IPS-NIHi7 (cell line): ENCODE measurements around the gene SRM.
A peak's percentile ranks its signal among the peaks of the same experiment; 100 is the strongest.
"Not testable (repeated sequence)": the region's sequence is repeated elsewhere in the genome, so short reads cannot be mapped to it uniquely, and the experiment has no call there.

Experiments
- DNase-seq: peaks from one replicate; pipeline ENCODE4 v3.0.0; 2012; ENCODE audit warnings: mixed read lengths; ENCODE audit errors: extremely low spot score

Gene SRM

DNA sequence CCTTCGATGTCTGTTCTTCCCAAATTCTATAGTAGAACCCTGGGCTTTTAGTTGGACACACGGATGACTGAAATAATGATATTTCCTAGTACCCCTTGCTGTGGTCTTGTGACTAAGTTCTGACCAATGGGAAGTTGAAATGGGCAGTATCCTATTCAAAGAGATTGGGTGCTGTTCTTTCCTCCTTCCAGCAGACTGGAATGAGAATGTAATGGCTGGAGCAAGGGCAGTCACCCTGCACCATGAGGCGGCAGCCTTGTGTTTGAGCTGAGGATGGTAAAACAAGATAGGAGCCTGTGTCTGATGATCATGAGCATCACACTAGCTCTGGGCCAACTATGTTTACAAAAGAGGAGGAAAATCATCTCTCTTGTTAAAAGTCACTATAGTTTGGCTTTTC is 5.1 kb upstream of the SRM start:
- no peak for DNase-seq

DNA sequence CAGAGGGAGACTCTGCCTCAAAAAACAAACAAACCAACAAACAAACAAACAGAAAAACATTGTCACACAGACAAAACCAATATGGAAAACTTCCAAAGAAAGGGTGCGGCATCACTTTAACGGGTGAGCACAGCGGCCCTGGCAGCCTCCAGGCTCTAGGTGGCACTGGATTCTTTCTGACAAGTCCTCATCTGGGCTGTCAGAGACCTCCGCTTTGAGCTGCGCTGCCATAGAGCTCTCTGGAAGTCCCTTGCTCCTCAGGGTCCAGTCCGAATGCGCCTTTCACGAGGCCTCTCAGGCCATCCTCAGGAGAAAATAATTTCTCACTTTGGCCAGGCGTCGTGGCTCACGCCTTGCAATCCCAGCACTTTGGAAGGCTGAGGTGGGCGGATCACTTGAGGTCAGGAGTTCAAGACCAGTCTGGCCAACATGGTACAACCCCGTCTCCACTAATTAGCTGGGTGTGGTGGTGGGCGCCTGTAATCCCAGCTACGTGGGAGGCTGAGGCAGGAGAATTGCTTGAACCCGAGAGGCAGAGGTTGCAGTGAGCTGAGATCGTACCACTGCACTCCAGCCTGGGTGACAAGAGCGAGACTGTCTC is 4.2 kb upstream of the SRM start:
- DNase-seq = peak; percentile 53

DNA sequence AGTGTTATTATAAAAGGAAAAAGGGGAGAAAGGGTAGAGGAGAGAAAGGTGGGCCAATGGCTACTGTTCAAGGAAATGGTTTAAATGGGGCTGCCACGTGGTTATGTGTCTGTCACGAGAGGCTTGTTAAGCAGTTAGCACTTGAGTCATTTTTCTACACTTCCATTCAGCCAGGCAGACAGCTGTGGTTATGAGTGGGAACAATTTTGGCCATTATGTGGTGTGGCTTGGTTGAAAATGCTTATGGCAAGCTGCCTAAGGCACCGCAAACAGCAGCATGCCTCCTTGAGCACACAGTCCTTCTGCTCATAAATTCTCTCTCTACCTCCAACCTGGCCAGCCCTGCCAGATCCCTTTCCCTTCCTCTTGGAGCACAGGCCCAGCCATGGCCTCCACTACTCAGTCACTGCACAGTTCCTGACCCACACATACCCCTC is 3.2 kb upstream of the SRM start:
- DNase-seq = no peak

DNA sequence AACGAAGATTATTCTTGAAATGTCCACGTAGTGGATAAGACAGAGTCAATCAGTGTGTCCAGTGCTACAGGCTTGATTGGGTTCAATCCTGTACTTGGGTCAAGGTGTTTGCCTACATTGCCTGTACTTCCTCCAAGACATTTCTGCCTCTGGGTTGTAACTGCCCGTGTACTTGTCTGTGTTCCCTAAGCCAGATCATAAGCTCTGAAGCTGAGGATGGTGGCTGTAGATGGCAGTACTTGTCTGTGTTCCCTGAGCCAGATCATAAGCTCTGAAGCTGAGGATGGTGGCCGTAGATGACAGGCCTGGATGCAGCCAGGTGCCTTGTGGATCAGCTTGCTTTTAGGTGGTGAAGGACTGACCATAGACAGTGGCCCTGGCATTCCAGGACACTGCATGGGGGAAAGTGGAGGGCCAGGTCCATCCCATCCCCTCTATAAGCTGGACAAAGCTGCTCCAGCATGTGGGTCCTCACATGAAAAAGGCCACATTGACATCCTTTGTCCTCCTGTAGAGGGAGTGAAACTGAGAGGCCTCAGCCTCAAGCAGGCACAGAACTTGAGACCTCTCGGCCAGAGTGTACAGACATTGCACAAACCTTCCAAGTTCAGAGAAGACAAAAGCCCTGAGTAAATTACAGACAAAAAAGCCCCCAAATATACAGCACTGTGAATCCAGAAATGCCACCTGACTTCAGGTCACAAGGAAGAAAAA is 2.0 kb upstream of the SRM start:
- DNase-seq = no peak

DNA sequence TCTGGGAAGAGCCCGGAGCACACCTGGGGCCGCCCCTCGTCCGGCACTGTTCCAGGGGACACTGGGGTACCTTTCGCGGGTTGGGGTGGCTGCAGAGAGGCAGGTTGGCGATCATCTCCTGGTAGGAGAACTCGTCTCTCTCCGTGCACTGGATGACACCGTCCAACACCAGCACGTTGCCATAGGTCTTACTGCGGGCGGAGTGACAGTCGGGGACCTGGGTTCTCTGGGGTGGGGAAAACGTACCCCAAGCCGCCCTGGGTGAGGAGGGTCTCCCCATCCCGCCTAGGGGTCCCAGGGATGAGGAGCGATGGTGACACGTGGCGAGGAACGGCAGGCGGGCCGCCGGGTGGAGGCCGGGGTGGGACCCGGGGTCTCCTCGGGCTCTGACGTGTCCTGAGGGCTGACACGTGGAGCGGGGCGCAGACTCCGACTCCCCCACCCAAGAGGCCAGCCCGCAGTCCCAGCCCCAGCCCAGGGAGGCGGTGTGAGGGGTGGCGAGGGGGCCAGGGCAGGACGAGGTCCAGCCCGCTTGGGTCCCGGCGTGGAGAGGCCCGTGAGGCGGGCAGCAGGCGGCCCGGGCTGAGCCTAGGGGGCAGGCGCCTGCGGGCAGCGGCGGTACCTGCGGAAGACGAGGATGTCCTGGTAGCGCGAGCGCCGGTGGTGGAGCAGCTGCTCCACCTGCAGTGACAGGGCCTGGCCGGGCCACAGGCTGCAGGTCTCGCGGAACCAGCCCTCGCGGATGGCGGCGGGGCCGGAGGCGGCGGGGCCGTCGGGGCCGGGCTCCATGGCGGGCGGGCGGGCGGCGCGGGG is 457 bp downstream of the SRM start:
- DNase-seq = no peak

DNA sequence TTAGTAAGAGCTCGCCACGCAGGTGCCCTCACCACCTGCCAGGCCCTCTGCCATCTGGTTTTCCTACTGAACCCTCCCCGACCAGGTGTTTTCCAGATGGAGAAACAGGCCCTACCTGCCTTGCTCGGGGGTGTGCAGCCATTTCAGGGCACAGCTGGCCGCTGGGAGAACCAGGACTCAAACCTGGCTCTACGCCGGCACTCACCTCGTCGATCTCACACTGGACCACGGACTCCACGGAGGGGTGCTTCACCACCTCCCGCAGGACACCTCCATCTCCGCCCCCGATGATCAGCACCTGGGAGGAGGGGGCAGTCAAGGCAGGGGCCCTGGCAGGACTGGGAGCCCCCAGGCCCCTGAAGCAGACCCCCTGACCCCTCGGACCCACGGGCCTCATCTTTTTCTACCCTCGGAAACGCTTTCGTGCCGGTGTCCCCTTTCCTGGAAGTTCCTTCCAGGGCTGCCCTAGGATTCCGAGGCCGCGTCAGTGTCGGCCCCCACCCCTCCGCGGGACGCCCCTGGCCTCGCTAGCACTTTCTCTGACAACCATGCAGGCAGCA is 1.1 kb downstream of the SRM start:
- no peak for DNase-seq

DNA sequence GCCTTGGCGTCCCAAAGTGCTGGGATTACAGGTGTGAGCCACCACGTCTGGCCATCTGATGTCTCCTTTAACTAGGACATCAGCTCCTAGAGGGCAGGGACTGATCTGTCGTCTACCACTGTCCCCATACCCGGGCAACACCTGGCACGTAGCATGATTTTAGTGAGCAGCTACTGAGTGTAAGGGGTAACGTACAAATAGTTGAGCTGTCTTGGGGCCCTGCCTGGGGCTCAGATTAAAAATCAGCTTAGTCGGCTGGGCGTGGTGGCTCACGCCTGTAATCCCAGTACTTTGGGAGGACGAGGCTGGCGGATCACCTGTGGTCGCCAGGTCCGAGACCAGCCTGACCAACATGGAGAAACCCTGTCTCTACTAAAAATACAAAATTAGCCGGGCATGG is 1.8 kb downstream of the SRM start:
- DNase-seq = no peak

DNA sequence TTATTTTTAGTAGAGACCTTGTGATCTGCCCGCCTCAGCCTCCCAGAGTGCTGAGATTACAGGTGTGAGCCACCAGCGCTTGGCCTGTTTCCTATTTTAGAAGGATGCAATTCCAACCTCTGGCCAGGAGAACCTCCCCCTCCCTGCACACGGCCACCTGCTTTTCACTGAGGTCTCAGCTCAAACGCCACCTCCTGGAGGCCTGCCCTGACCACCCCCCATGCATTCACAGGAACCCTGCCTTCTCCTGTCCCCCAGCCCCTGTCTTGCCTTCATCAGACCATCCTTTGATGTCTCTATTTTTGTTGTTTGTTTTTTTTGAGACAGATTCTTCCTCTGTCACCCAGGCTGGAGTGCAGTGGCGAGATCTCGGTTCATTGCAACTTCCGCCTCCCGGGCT is 2.3 kb downstream of the SRM start:
- DNase-seq = no peak

DNA sequence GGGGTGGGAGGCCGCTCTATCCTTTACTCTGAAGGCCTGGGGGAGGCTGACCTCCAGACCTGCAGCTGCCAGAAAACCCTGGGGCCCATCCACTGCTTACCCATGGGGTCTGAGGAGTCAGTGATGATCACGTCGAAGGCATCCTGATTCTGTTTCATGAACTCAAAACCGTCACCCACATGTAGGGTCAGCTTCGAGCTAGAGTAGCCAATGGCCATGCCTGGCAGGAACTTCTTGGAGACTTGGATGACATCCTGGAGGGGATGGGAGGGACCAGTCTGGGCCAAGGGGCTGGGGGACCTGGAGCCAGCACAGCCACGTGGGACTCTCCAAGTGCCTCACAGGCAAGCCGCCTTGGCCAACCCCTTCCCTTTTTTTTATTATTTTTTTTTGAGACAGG is 3.3 kb downstream of the SRM start:
- peak; percentile 3 for DNase-seq

DNA sequence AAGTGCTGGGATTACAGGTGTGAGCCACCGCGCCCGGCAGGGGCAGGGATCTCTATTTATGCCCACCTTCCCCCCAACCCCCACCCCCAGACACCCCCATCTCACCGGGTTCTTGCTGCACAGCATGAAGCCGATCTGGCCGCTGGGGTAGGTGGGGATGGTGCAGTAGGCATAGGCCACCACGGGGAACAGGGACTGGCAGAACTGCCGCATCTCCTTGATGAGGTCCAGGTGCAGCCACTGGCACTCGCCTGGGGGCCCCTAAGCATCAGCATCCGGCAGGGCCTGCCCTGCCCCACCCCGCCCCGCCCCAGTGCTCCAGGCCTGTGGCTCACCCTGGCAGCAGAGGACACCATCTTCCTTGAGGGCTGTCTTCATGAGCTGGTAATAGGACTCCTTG is 4.1 kb downstream of the SRM start:
- peak; percentile 2 for DNase-seq

DNA sequence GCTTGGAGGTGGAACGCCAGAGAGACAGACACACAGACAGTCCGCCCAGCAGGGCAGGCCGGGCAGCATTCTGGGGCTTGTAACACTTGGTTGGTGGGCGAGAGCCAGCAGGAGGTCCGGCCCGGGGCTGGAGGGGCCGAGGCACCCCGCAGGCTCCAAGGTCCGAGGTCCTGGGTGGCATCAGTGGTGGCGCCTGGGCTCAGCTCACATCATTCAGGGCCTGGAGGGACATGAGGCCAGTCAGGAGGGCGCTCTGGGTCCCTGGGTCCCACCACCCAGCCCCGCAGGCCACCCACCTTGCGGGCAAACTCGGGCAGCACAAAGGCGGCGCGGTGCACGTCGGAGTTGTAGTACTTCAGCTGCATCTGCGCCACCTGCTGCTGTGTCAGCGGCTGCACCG is 5.2 kb downstream of the SRM start:
- no peak for DNase-seq

DNA sequence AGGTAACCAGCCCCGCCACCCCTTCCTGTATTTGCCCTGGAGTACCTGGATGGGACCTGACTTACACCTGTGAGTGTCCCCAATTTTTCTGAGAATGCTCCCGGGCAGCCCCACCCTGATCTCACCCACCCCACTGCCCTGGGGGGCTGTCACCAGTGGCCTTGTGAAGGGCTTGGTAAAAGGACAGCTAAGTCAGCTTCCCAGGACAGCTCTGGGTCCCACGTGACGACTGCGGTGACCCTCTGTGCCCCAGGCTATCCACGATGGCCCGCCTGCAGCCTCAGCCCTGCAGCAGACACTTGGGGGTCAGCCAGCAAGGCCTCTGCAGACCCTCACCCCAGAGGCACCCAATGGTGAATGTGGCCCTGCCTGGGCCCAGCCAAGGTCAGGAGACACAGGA is 5.6 kb downstream of the SRM start:
- no peak for DNase-seq

DNA sequence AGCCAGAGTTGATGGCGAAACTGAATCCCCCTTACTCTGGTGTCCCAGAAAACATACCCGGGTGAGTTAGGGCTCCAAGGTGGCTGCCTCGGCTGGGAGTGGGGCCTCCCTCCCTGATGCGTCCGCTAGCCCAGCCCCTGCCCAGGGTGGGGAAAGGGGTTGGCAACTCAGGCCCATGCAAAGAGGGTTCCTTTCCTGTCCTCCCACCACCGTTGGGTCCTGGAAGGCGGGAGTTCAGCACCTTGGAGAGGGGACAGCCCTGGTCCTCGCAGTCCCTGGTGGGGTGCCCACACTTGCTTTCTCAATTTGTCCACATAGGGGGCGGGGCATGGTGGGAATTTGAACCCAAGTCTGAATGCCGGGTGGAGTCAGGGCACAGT is 6.1 kb downstream of the SRM start:
- DNase-seq = peak; percentile 79

DNA sequence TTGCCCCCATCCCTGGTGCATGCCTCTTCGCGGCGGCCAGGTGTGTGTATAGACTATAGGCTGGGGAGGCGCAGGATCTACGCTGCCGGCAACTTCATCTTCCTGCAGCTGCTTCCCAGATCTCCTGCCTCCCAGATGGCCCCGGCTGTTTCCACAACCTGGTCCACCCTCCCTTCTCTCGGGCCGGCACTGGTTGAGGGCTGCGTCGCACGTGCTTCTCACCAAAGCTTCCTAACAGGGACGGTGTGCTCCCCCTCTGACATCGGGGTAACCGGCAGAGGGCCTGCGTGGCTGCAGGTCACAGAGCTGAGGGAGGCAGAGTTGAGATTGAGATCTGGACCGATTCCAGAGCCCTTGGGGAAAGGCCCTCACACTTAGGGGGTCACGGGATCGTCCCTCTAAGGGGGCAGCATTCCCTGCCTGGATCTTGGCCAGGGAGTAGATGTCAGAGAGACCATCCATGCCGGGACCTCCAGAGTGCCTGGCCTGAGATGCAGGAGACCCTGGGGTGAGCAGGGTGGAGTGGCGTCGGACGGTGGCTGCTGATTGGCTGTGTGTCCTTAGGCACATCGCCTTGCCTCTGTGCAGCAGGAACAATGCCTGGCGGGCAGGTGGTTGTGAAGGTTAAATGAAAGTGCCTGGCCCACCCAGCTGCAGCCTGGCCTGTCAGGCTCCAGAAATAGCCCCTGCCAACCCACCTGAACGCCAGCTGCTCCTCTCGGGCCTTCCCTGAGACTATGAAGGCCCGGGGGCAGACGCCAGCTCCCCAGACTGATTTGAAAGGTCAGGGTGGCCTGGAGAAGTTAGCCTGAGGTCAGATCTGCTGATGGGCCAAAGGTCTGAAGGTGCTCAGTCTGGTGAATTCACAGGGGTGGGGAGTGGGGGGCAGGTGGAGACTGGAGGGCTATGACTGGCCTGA is 6.7 kb downstream of the SRM start:
- DNase-seq = no peak

DNA sequence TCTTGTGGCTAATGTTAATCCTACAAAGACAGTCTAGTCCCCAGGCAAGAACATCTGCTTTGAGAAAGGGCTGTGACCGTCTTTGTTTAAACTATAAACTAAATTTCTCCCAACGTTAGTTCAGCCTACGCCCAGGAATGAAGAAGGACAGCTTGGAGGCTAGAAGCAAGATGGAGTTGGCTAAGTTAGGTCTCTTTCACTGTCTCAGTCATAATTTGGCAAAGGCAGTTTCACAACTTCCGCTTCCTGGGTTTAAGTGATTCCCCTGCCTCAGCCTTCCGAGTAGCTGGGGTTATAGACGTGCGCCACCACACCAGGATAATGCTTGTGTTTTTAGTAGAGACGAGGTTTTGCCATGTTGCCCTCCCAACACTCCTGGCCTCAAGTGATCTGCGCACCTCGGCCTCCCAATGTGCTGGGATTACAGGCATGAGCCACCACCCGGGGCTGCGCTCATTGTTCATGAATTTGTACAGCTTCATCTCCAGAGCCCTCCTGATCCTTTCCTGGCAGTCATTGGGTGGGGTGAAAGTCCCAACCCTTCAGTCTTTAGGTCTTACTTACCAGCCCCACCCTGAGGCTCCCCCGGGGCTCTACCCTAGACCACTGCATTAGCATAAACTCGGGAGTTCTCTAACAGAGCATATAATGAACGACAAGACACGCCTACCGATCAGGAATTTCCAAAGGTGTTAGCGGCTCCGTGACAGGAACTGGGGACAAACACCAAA is 7.9 kb downstream of the SRM start:
- DNase-seq = no peak

DNA sequence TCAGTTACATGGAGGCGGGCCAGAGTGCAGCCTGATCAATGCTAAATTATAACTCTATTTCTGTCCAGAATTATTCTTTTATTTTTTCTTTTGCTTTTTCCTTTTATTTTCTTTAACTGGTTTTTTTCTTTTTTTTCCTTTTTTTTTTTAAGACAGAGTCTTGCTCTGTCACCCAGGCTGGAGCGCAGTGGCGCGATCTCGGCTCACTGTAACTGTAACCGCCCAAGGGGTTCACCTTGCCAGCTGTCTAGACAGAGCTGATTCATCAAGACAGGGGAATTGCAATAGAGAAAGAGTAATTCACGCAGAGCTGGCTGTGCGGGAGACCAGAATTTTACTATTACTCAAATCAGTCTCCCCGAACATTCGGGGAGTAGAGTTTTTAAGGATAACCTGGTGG is 8.7 kb downstream of the SRM start:
- DNase-seq = not testable (repeated sequence)

DNA sequence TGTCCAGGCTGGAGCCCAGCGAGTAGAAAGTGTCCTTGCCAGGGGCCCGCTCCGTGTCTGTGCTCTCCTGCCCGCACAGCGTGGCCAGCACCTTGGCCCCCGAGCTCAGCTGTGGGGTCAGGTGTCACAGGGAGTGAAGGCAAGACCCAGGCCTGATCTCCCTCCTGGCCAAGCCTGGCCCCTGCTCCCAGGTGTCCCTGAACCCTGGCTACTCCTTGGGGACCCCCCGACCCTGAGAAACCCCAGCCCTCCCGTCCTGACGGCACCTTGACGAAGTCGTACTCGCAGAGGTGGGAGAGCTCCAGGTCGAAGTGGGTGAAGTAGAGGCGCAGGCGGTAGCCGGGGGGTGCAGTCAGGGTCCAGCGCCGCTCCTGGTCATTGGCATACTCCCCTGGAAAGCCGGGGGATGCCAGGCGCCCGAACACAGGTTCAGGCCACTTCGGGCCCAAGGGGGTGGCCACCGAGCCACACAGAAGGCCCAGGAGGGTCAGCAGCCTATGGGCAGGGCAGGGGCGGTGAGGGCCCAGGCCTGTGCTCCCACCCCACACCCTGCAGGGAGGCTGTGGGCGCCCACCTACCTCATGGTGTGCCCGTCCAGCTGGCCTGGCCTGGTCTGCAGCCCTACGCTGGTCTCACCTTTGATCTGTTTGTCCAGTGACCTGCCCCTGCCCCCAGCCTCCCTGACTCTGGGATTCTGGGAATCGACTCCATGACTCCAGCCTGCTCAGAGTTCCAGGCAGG is 13.0 kb downstream of the SRM start, which contains the start of gene MASP2:
MASP2 (minus strand) TSS at position 615 of the 741 bp plus-strand sequence; CDS start at position 583, 32 bp downstream.
- DNase-seq = peak; percentile 6

DNA sequence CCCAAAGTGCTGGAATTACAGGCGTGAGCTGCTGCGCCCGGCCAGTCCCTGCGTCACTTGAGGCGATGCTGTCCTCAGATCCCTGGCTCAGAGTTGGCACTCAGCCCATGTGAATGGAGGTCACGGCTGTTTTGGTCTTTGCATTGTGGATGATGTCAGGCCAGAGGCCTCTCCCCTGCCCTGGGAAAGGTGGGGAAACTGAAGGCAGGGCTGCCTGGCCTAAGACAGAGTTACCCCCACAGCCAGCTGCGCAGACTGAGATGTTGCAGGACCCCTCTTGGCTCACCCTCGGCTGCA is 13.6 kb downstream of the SRM start:
- DNase-seq = no peak

DNA sequence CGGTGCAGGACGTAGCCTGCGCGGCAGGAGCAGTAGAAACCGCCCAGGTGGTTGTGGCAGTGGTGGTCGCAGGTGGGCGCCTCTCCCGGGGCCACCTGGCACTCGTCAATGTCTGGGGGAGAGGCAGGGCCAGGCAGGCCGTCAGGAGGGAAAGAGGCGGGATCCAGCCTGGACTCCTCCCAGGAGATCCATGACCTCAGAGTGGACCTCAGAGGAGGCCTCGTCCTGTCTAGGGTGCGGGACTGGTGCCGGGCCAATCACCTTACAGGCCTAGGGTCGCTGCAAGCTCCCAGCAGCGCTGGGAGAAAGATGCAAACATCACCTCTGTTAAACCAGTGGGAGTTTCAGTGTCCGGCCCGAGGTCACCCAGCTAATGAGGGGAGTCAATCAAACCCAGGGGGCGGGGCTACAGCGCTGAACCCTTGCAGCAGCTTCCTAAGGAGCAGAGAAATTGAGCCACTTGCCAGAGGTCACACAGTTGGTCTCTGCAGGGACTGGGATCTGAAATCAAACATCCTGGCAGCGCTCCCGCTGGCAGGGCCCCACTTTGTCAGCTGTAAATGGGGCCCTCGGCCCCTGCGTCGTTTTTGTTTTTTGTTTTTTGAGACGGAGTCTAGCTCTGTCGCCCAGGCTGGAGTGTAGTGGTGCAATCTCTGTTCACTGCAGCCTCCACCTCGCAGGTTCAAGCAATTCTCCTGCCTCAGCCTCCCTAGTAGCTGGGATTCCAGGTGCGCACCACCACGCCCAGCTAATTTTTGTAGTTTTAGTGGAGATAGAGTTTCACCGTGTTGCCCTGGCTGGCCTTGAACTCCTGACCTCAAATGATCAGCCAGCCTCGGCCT is 14.2 kb downstream of the SRM start:
- peak; percentile 78 for DNase-seq
